Measurements from ENCODE around the gene NR4A3.

The NR4A3 gene

DNA sequence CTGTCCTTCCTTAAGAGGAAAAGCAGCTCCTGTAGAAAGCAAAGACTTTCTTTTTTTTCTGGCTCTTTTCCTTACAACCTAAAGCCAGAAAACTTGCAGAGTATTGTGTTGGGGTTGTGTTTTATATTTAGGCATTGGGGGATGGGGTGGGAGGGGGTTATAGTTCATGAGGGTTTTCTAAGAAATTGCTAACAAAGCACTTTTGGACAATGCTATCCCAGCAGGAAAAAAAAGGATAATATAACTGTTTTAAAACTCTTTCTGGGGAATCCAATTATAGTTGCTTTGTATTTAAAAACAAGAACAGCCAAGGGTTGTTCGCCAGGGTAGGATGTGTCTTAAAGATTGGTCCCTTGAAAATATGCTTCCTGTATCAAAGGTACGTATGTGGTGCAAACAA is 42.3 kb downstream of the NR4A3 start:
- H3K36me3 Mint-ChIP-seq: no peaks in the 10 kb centered on the region
- no peak for ATAC-seq (ENCODE audit: low read depth)
- H3K9me3 Mint-ChIP-seq: no peaks in the 10 kb centered on the region
- H3K4me1 Mint-ChIP-seq: no peaks in the 10 kb centered on the region
- no peak overlapping the region for H3K27ac Mint-ChIP-seq
- DNase-seq (ENCODE audit: low spot score in 2 of 2): no peak
- H3K27me3 Mint-ChIP-seq: no peaks in the 10 kb centered on the region
- no peak overlapping the region for H3K4me3 Mint-ChIP-seq

DNA sequence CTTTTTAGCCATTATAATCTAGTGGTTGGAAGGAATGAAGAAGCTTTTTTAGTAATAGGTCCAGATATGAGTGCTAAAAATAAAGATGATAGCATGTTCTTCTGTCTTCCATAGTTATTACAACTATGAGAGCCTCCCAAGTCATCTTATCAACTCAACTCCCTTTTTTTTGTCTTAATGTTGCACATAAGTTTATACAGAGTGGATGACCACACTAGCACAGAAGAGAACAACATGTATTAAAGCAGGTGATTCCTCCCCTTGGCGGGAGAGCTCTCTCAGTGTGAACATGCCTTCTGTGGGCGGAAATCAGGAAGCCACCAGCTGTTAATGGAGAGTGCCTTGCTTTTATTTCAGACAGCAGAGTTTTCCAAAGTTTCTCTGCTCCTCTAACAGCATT is 44.7 kb downstream of the NR4A3 start:
- DNase-seq (ENCODE audit: low spot score in 2 of 2) (no peak), ATAC-seq (ENCODE audit: low read depth) (no peak)
- H3K27ac Mint-ChIP-seq: no peak overlapping the region
- no peak overlapping the region for H3K4me3 Mint-ChIP-seq
- H3K27me3 Mint-ChIP-seq: no peaks in the 10 kb centered on the region
- no peaks in the 10 kb centered on the region for H3K36me3 Mint-ChIP-seq
- no peaks in the 10 kb centered on the region for H3K9me3 Mint-ChIP-seq
- H3K4me1 Mint-ChIP-seq: no peaks in the 10 kb centered on the region

DNA sequence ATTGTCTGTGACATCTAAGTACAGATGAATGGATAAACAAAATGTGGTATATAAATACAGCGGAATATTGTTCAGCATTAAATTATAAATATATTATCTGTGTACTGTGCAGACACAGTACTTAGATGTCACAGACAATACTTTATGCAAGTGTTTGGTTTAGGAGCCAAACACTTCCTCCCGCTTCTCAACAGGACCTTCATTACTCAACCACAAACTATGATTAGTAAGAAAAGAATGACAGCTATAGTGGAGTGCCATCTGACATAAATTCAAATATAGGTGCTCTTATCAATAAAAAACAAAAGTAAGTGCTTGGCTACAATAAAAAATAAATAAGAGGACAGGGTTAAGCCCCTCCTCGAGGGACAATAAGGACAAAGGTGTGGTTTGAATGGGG is 45.9 kb downstream of the NR4A3 start:
- ATAC-seq (ENCODE audit: low read depth) (no peak), DNase-seq (ENCODE audit: low spot score in 2 of 2) (no peak)
- no peaks in the 10 kb centered on the region for H3K9me3 Mint-ChIP-seq
- H3K27me3 Mint-ChIP-seq: no peaks in the 10 kb centered on the region
- H3K4me1 Mint-ChIP-seq: no peaks in the 10 kb centered on the region
- H3K36me3 Mint-ChIP-seq: no peaks in the 10 kb centered on the region
- H3K27ac Mint-ChIP-seq: no peak overlapping the region
- H3K4me3 Mint-ChIP-seq: no peak overlapping the region

DNA sequence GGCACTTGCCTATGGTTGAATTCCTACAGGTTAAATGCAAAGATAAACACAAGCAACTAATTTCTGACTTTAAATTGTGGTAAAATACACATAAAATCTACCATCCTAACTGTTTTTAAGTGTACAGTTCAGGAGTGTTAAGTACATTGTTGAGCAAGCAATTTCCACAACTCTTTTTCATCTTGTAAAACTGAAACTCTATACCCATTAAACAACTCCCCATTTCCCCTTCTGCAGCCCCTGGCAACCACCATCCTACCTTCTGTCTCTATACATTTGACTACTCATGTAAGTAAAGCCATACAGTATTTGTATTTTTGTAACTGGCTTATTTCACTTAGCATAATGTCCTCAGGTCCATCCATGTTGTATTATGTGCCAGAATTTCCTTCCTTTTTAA is 46.3 kb downstream of the NR4A3 start:
- Mint-ChIP-seq H3K27ac (no peak overlapping the region), H3K4me3 (no peak overlapping the region), H3K4me1 (no peaks in the 10 kb centered on the region), H3K36me3 (no peaks in the 10 kb centered on the region), H3K27me3 (no peaks in the 10 kb centered on the region), H3K9me3 (no peaks in the 10 kb centered on the region)
- no peak for DNase-seq (ENCODE audit: low spot score in 2 of 2)
- ATAC-seq (ENCODE audit: low read depth): no peak

DNA sequence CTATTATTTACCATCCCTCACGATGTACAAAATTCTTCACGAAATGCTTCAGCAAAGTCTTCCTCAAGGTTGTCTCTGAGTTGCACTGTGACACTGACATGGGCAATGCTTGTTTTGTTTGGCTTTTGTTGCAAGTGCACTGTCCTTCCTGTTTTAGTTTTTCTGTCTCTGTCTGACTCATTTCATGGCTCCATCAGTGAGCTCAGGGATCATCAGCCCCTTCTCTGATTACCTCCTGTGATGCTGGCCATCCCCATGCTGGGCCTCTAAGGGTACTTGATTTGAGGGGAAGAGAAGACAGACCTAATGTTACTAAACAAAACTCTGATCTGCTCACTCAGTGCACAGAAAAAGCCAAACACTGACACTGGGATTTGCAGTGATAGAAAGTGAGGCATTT is 47.2 kb downstream of the NR4A3 start:
- H3K4me1 Mint-ChIP-seq: no peaks in the 10 kb centered on the region
- H3K27me3 Mint-ChIP-seq: no peaks in the 10 kb centered on the region
- DNase-seq (ENCODE audit: low spot score in 2 of 2): no peak
- no peaks in the 10 kb centered on the region for H3K9me3 Mint-ChIP-seq
- H3K4me3 Mint-ChIP-seq: no peak overlapping the region
- no peak overlapping the region for H3K27ac Mint-ChIP-seq
- no peaks in the 10 kb centered on the region for H3K36me3 Mint-ChIP-seq
- no peak for ATAC-seq (ENCODE audit: low read depth)

DNA sequence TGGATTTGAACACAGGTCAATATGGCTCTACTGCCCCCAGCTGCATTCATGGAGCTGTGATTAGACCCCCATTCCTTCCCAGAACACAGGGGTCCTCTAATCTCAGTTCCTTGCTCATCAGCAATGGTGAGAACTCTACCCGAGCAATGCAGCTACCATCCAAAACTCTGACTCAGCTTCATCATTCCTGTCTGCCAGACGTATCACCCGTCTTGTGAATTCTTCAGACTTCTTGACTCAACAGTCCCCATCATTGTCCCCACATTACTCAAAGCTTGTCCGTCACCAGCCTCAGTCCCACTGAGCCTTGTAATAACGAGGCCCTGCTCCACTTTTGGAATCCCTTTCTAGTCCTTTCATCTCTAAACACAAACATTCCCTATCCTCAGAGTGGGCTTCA is 48.4 kb downstream of the NR4A3 start:
- no peak for ATAC-seq (ENCODE audit: low read depth)
- H3K4me1 Mint-ChIP-seq: no peaks in the 10 kb centered on the region
- no peaks in the 10 kb centered on the region for H3K36me3 Mint-ChIP-seq
- H3K27ac Mint-ChIP-seq: no peak overlapping the region
- peaks cover 2% of the 10 kb centered on the region for H3K9me3 Mint-ChIP-seq
- DNase-seq (ENCODE audit: low spot score in 2 of 2): no peak
- no peak overlapping the region for H3K4me3 Mint-ChIP-seq
- H3K27me3 Mint-ChIP-seq: no peaks in the 10 kb centered on the region

DNA sequence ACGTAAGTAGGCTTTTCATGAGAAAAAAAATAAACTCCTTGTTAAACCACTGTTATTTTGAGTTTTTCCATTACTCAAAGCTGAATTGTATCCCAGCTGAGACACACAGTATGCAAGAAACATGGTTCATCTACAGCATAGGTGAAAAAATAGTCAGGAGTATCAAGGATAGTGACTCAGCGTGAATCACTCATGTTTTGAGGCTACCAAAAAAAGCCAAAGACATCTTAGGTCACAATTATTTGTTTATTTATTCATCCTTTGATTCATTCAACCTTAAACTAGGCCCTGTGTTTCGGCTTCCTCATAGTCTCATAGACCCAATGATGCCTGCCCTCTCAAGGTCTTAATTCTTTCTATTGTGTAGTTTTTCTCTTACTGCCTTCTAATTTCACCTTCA is 51.8 kb downstream of the NR4A3 start:
- DNase-seq (ENCODE audit: low spot score in 2 of 2) (no peak), ATAC-seq (ENCODE audit: low read depth) (no peak)
- no peaks in the 10 kb centered on the region for H3K27me3 Mint-ChIP-seq
- peaks cover 3% of the 10 kb centered on the region for H3K36me3 Mint-ChIP-seq
- H3K27ac Mint-ChIP-seq: no peak overlapping the region
- no peak overlapping the region for H3K4me3 Mint-ChIP-seq
- H3K4me1 Mint-ChIP-seq: peaks cover 7% of the 10 kb centered on the region
- peaks cover 7% of the 10 kb centered on the region for H3K9me3 Mint-ChIP-seq

DNA sequence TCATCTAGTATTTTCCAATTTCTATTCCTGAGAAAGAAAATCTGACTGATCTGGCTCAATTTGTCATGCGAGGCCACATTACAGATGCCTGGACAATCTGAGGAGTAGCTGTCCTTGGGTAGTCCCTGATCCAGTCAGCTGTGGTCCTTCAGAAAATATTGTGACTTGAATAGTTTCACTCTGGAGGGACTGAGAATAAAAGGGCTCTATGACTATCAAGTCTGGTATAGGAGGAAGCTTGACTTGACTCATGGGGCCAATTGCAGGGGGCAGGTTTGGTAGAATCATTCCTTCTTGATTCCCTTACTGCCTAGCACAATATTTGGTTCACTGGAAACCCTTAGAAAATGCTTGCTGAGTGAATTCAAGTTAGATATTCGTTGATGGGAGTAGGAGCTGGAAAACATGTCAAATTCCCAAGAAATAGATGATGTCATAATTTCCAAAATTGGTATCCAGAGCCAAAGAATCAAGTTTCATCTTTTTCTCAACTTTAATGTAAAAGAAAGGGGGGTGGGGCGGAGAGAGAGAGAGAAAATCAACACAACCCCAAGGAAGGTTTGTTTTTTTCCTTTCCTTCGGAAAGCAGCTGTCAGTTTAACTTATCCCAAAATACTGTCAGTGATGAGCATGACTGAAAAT is 52.4 kb downstream of the NR4A3 start:
- Mint-ChIP-seq H3K27me3 (no peaks in the 10 kb centered on the region), H3K27ac (no peak overlapping the region), H3K9me3 (peaks cover 7% of the 10 kb centered on the region), H3K36me3 (peaks cover 3% of the 10 kb centered on the region), H3K4me3 (no peak overlapping the region), H3K4me1 (peaks cover 7% of the 10 kb centered on the region)
- DNase-seq (ENCODE audit: low spot score in 2 of 2) (no peak), ATAC-seq (ENCODE audit: low read depth) (no peak)

DNA sequence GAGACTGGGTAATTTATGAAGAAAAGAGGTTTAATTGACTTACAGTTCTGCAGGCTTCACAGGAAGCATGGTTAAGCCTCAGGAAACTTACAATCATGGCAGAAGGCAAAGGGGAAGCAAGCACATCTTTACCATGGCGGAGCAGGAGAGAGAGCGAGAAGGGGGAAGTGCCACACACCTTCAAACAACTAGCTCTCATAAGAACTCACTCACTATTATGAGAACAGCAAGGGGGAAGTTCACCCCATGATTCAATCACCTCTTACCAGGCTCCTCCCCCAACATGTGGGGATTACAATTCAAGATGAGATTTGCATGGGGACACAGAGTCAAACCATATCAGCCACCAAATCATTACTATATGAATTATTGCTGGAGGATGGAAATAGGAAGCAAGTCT is 54.5 kb downstream of the NR4A3 start:
- Mint-ChIP-seq H3K9me3 (peaks cover 9% of the 10 kb centered on the region), H3K4me3 (no peak overlapping the region), H3K27me3 (no peaks in the 10 kb centered on the region), H3K4me1 (peaks cover 7% of the 10 kb centered on the region), H3K36me3 (peaks cover 5% of the 10 kb centered on the region), H3K27ac (no peak overlapping the region)
- DNase-seq (ENCODE audit: low spot score in 2 of 2) (peak in 1 of 2 donors; percentile 32), ATAC-seq (ENCODE audit: low read depth) (peak; percentile 94)

DNA sequence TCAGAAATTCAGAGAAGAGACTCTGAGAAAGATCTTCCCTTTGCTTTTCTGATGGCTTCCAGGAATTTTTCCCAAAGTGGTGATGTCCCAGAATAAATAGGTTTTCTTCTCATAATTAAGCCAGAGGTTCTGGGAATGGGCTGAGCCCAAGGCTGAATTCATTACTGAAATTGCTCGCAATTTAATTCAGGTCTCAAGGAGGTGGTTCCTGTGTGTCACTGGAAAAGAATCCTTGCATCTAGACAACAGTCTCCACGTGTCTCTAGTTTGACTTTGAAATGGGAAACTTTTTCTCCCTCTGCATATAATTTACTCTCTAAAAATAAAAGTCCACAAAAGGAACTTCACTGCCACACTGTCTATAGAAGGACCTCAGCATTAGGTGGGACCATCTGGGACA is 57.0 kb downstream of the NR4A3 start:
- DNase-seq (ENCODE audit: low spot score in 2 of 2): no peak
- H3K36me3 Mint-ChIP-seq: peaks cover 5% of the 10 kb centered on the region

DNA sequence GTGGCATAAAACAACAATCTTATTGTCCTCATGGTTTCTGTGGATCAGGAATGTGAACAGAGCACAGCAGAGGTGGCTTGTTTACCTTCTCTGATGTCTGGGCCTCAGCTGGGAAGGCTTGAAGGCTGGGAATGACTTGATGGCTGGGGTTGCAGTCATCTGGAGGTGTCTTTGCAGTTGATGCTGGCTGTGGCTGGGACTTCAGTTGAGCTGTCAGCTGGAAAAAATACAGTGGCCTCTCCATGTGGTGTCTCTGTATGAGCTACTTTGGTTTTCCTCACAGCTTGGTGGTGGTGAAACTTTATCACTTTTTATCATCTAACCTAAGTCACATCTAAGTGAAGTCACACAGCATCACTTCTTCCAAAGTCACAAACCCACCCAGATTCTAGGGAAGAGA is 60.1 kb downstream of the NR4A3 start:
- Mint-ChIP-seq H3K4me3 (no peak overlapping the region), H3K9me3 (peaks cover 1% of the 10 kb centered on the region), H3K36me3 (peaks cover 2% of the 10 kb centered on the region), H3K27me3 (no peaks in the 10 kb centered on the region), H3K4me1 (no peaks in the 10 kb centered on the region), H3K27ac (no peak overlapping the region)
- no peak for DNase-seq (ENCODE audit: low spot score in 2 of 2)
- no peak for ATAC-seq (ENCODE audit: low read depth)

More for the DNA sequence above, 57.0 kb downstream of the NR4A3 start:
- Mint-ChIP-seq H3K4me3 (no peak overlapping the region), H3K27me3 (no peaks in the 10 kb centered on the region), H3K9me3 (peaks cover 9% of the 10 kb centered on the region), H3K4me1 (peaks cover 7% of the 10 kb centered on the region), H3K27ac (no peak overlapping the region)
- no peak for ATAC-seq (ENCODE audit: low read depth)

DNA sequence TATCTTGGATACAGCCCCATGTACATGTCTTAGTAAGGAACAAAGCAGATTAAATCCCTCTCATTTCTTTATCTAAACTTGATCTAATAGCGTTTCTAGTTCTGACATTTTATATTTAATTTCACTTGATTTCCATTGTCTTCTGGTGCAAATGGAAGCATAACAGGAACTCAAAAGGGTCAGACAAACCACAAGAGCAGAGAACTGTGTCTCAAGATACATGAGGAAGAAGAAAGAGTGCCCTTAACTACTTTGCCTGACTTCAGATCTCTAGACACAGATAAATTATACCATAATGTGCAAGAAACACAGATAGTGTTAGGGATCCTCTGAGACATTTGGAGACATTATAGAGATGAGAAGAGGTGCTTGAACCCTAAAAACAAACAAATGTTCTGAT is 64.1 kb downstream of the NR4A3 start:
- Mint-ChIP-seq H3K9me3 (no peaks in the 10 kb centered on the region), H3K27ac (no peak overlapping the region), H3K4me3 (no peak overlapping the region), H3K36me3 (no peaks in the 10 kb centered on the region), H3K27me3 (no peaks in the 10 kb centered on the region), H3K4me1 (no peaks in the 10 kb centered on the region)
- ATAC-seq (ENCODE audit: low read depth): no peak
- no peak for DNase-seq (ENCODE audit: low spot score in 2 of 2)

DNA sequence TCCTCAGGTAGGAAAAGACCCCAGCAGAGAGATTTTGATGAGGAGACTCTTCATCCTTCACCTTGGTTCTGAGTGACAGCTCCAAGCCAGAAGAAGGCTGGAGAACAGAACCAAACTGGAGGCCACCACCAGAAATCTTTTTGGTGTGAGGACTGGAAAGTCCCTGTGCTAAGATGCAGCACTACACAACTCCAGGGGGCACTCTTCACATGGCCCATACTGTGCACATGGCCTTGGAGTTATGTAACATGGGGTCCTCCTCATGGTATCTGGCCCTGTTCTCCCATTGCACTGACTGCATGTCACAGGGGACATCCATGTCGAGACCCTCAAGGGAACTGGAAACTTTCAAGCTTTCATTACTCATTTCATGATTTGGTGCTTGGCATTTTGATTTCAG is 67.4 kb downstream of the NR4A3 start:
- no peaks in the 10 kb centered on the region for H3K4me1 Mint-ChIP-seq
- H3K9me3 Mint-ChIP-seq: no peaks in the 10 kb centered on the region
- peaks cover 3% of the 10 kb centered on the region for H3K27me3 Mint-ChIP-seq
- H3K27ac Mint-ChIP-seq: no peak overlapping the region
- H3K36me3 Mint-ChIP-seq: no peaks in the 10 kb centered on the region
- H3K4me3 Mint-ChIP-seq: no peak overlapping the region
- DNase-seq (ENCODE audit: low spot score in 2 of 2): no peak
- ATAC-seq (ENCODE audit: low read depth): no peak

DNA sequence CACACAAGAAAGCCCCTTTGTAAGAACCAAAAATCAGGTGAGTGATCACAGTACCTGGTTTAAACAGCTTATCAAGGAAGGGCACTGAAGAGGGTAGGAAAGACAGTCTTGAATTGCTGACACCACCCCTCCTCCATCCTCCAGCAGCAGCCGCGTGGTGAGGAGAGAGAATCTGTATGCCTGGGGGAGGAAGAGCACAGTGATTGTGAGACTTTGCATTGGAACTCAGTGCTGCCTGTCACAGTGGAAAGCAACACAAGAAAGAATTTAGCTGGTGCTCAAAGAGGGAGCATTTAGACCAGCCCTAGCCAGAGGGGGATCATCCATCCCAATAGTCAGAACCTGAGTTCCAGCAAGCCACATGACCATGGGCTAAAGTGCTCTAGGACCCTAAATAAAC is 73.1 kb downstream of the NR4A3 start:
- no peaks in the 10 kb centered on the region for H3K36me3 Mint-ChIP-seq
- H3K4me1 Mint-ChIP-seq: no peaks in the 10 kb centered on the region
- no peak overlapping the region for H3K4me3 Mint-ChIP-seq
- no peak for ATAC-seq (ENCODE audit: low read depth)
- H3K27me3 Mint-ChIP-seq: peaks cover 5% of the 10 kb centered on the region
- H3K9me3 Mint-ChIP-seq: no peaks in the 10 kb centered on the region
- no peak overlapping the region for H3K27ac Mint-ChIP-seq
- DNase-seq (ENCODE audit: low spot score in 2 of 2): no peak

DNA sequence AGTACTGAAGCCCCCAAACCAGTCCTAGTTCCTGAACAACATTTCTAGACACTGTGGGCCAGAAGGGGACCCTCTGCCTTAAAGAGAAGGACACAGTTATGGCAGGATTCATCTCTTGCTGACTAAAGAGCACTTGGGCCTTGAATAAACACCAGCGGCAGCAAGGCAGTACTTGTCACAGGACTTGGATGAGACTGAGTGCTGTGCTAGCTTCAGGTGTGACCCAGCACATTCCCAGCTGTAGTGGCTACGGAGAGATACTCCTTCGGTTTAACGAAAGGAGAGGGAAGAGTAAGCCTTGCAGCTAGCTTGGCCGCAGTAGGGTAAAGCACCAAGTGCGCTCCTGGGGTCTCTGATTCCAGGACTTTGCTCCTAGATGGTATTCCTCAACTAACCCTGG is 73.8 kb downstream of the NR4A3 start:
- Mint-ChIP-seq H3K4me3 (no peak overlapping the region), H3K4me1 (no peaks in the 10 kb centered on the region), H3K9me3 (no peaks in the 10 kb centered on the region), H3K27me3 (peaks cover 5% of the 10 kb centered on the region), H3K27ac (no peak overlapping the region), H3K36me3 (no peaks in the 10 kb centered on the region)
- no peak for DNase-seq (ENCODE audit: low spot score in 2 of 2)
- no peak for ATAC-seq (ENCODE audit: low read depth)
